A673 (cell line): ENCODE measurements around the gene SERPINA5. TPM values are rescaled to one million over a fixed set of nuclear protein-coding genes. Genes with fewer than 3 reads are reported as not detected.

Source experiments
- BruUV-seq: library from RNA; stranded (reverse); fragments of 400-500 nt; replicated peaks from 2 replicates; lab custom pipeline; 2021; lab: Mats Ljungman, UMichigan
- CTCF ChIA-PET: fragments of 300-600 bp; sonication (Branson Sonifier 250); formaldehyde crosslinking; loops from one replicate; lab custom pipeline; 2022; ENCODE audit warnings: antibody characterized with exemption; lab: Charles Lee
- POLR2A ChIA-PET: fragments of 300-600 bp; sonication (Branson Sonifier 250); formaldehyde crosslinking; loops from one replicate; lab custom pipeline; 2022; ENCODE audit warnings: antibody characterized with exemption; ENCODE audit not compliant: low non-redundant PET; lab: Charles Lee
- DNase-seq: peaks from one replicate; pipeline ENCODE4 v3.0.0-alpha.2; 2015; ENCODE audit warnings: low spot score
- H3K27ac ChIP-seq: fragments of 200-600 bp; sonication (generic); 2 replicates; pipeline ENCODE4 v1.5.1; 2016; ENCODE audit warnings: mixed run types, low read depth, mild to moderate bottlenecking, mixed read lengths, antibody characterized with exemption, low read length; ENCODE audit not compliant: poor library complexity, severe bottlenecking
- H3K27me3 ChIP-seq: fragments of 200-600 bp; sonication (generic); replicated peaks from 2 replicates; pipeline ENCODE4 v1.6.1; 2017; ENCODE audit warnings: mixed run types, low read depth, mild to moderate bottlenecking, mixed read lengths, antibody characterized with exemption, low read length; ENCODE audit not compliant: insufficient read depth, poor library complexity
- H3K36me3 ChIP-seq: fragments of 200-600 bp; sonication (generic); 2 replicates; pipeline ENCODE4 v1.6.1; 2016; ENCODE audit warnings: mixed run types, mild to moderate bottlenecking, mixed read lengths, antibody characterized with exemption, low read length; ENCODE audit not compliant: insufficient read depth, poor library complexity, severe bottlenecking
- H3K4me1 ChIP-seq: fragments of 200-600 bp; sonication (generic); 2 replicates; pipeline ENCODE4 v1.6.1; 2017; ENCODE audit warnings: mixed run types, mild to moderate bottlenecking, mixed read lengths, antibody characterized with exemption, low read length; ENCODE audit not compliant: insufficient read depth, poor library complexity, severe bottlenecking
- H3K4me3 ChIP-seq: fragments of 200-600 bp; sonication (generic); 2 replicates; pipeline ENCODE4 v1.5.1; 2016; ENCODE audit warnings: low read depth, mixed run types, mild to moderate bottlenecking, mixed read lengths, low read length; ENCODE audit not compliant: poor library complexity, severe bottlenecking
- H3K9me3 ChIP-seq: fragments of 200-600 bp; sonication (generic); 2 replicates; pipeline ENCODE4 v1.6.1; 2016; ENCODE audit warnings: mixed run types, low read depth, mild to moderate bottlenecking, mixed read lengths, antibody characterized with exemption, low read length; ENCODE audit not compliant: poor library complexity, severe bottlenecking
- CTCF ChIP-seq: fragments of 300-800, 200-600 bp; sonication (generic); conservative IDR thresholded peaks from 2 replicates; pipeline ENCODE4 v1.5.1; 2017; ENCODE audit warnings: low read depth, mild to moderate bottlenecking, antibody characterized with exemption, low read length, moderate library complexity, mixed read lengths
- EZH2 ChIP-seq: fragments of 200-600 bp; sonication (generic); IDR thresholded peaks from 2 replicates; pipeline ENCODE4 v1.6.1; 2017; ENCODE audit warnings: borderline replicate concordance, low read depth, mild to moderate bottlenecking, mixed read lengths, antibody characterized with exemption, low read length; ENCODE audit not compliant: poor library complexity, severe bottlenecking
- intact Hi-C: fragments of 100-400 bp; cut with micrococcal nuclease; formaldehyde crosslinking; loops from one replicate; pipeline ENCODE4 v1.10.0; 2022; ENCODE audit not compliant: unreplicated experiment
- total RNA-seq: library from RNA; stranded (reverse); gene quantifications from 2 replicates; pipeline ENCODE4 v1.2.3, GENCODE V29; 2021

SERPINA5 gene
- total RNA-seq, 1 experiment from 2014 or later, result not detected

GRCh38 chr14:94630396-94630795 lies 49.2 kb downstream of the SERPINA5 start:
- H3K36me3 ChIP-seq, result no peaks in the 10 kb centered on the region
- ChIA-PET POLR2A (no interaction called here), CTCF (no interaction called here)
- TF ChIP-seq EZH2 (no peak), CTCF (no peak)
- H3K4me1 ChIP-seq, result no peaks in the 10 kb centered on the region
- H3K27me3 ChIP-seq, result no peaks in the 10 kb centered on the region
- no TSS peak for BruUV-seq
- DNase-seq, result no peak
- no peaks in the 10 kb centered on the region for H3K9me3 ChIP-seq
- H3K4me3 ChIP-seq, result no peak overlapping the region
- intact Hi-C loops, result no loop called here
- H3K27ac ChIP-seq, result no peak overlapping the region

- TF ChIP-seq EZH2 (no peak), CTCF (no peak)
- no peak for DNase-seq
Observed at GRCh38 chr14:94631050-94631449, 49.8 kb downstream of the SERPINA5 start.

GRCh38 chr14:94631536-94632304 lies 50.5 kb downstream of the SERPINA5 start:
- H3K4me3 ChIP-seq, result no peak overlapping the region
- no peaks in the 10 kb centered on the region for H3K9me3 ChIP-seq
- H3K36me3 ChIP-seq, result no peaks in the 10 kb centered on the region
- no peaks in the 10 kb centered on the region for H3K4me1 ChIP-seq
- H3K27me3 ChIP-seq, result no peaks in the 10 kb centered on the region
- TF ChIP-seq CTCF, result no peak
- no peak for TF ChIP-seq EZH2
- DNase-seq, result no peak
- CTCF ChIA-PET, result no interaction called here
- no TSS peak for BruUV-seq
- no peak overlapping the region for H3K27ac ChIP-seq
- POLR2A ChIA-PET, result no interaction called here
- intact Hi-C loops, result no loop called here

More at GRCh38 chr14:94631050-94631449, 49.8 kb downstream of the SERPINA5 start:
- intact Hi-C loops, result no loop called here
- H3K4me3 ChIP-seq, result no peak overlapping the region
- no peaks in the 10 kb centered on the region for H3K4me1 ChIP-seq
- H3K9me3 ChIP-seq, result no peaks in the 10 kb centered on the region
- H3K27me3 ChIP-seq, result no peaks in the 10 kb centered on the region
- no peak overlapping the region for H3K27ac ChIP-seq
- no TSS peak for BruUV-seq
- ChIA-PET CTCF (no interaction called here), POLR2A (no interaction called here)
- H3K36me3 ChIP-seq, result no peaks in the 10 kb centered on the region
